NCI-H510A treated with DMSO at 0.1 percent for 48 hours (cell line): ENCODE data around the gene ARAP2.

ENCODE experiments used
- DNase-seq: peaks from one replicate; lab custom pipeline; 2025; lab: John Stamatoyannopoulos, UW

ARAP2 gene

GRCh38 chr4:36215627-36216026 lies 28.7 kb downstream of the ARAP2 start:
- DNase-seq: no peak

GRCh38 chr4:36214735-36215485 lies 29.4 kb downstream of the ARAP2 start:
- DNase-seq: no peak

DNA sequence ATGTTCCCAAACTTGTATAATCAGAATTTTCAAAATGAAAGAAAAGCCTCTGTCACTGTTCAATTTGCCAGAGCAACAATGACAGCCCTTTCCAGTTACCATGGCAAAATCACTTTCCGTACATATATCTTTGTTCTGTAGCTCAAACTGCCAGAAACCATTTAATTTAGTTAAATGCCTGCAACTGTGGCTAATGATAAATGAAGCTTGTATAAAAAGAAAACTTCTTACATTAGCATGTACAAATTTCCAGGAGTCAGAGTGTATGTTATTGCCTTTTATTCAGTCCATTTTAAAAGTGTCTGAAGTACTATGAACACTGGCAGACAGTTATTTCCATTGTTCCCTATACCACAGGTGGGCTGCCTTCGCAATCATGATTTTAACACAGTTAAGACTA lies 30.3 kb downstream of the ARAP2 start:
- DNase-seq: no peak

DNA sequence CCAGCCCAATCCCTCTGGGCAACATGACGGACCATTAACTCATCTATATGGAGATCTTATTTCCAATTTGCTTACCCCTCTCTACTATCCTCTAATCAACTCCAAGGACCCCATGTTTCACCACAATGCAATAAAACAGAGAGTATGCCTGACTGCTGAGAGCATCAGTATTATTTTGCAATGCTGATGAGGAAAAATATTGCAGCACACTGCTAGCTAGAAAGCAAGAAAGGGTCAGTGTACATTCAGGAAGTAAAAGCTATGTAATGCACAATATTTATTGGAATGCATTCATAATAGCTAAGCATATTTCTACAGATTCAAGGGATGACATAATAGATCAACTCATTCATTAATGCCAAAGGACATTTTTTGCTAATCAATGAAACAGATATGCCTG lies 33.2 kb downstream of the ARAP2 start:
- DNase-seq: no peak

DNA sequence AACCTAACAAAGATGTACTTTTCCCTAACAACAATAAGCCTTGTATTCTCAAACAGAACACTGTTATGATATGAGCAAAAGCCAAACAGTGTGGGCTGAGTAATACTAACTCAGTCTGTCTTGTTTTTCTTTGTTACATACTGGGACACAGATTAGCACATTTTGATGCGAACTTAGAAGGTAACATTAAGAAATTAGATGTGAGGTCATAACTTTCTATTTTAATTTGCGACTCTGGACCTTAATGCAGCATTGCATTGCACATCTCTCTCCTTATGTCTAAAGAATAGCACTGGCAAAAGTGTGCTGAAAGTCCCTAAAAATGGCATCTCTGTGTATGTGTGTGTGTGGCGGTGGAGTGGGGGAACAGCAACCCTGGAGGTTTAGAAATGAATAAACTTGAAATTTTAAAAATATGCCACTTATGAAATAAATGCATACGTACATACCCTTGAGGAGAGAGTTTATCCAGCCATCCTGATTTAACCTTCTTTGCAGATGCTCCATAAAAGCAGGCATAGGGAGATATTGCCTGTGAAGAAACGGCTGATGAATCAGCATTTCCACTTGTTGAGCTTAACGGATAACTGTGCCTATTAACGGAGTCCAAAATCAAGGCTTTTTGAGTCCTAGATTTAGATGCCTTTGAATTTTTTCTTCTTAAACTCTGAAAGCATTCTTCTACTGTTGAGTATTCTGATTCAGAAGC lies 34.2 kb downstream of the ARAP2 start:
- no peak for DNase-seq

- DNase-seq: no peak
Observed at GRCh38 chr4:36208893-36209473, 35.3 kb downstream of the ARAP2 start.

- DNase-seq: no peak
Observed at GRCh38 chr4:36207831-36208520, 36.3 kb downstream of the ARAP2 start.

- DNase-seq: no peak
Observed at GRCh38 chr4:36207367-36207766, 36.9 kb downstream of the ARAP2 start.

DNA sequence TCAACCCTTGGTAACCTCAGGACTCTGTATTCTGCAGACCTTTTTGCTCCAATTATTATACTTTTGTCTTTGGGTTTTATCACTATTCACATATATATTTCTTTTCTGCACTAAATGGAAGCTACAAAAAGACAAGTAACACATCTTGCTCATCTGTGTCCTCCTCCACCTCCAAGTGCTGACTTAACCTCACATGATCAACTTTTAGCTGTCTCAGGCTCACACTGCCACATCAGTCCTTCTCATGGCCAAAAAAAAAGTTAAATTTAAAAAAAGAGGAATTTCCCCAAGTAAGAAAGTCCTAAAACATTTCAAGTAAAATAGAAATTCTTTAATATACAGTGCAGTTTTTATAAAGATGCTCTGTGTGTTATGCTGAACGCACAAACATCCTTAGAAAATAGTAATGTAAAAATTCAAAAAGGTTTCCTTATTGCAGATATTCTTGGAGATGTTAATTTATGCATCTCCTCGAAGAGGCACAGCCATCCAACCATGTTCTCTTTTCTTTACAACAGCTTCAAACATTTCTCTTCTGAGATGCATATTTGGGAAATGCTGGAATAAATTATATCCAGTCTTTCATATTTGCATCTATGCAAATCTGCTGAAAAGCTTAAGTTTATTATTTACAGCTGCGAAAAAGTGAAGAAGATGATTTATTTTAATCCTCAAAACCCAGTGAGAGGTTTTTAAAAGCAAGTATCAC lies 37.6 kb downstream of the ARAP2 start:
- no peak for DNase-seq

DNA sequence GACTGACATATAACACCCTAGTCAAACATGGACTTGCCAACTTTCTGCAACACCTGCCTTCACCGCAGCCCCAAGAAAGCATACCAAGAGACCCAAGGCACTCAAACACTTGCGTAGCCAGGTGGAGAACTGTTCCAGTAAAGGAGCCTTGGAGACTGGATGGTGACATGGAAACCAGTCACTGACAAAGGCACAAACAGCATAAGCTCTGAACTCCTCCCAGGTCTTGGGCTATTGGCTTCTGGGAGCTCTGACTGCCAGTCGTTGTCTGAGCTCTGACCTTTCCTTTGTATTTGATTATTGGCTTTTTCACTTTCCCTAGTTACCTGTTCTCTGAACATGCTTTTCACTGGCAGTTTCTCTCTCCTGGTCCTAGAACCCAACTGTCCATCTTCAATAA lies 38.3 kb downstream of the ARAP2 start:
- DNase-seq: no peak

DNA sequence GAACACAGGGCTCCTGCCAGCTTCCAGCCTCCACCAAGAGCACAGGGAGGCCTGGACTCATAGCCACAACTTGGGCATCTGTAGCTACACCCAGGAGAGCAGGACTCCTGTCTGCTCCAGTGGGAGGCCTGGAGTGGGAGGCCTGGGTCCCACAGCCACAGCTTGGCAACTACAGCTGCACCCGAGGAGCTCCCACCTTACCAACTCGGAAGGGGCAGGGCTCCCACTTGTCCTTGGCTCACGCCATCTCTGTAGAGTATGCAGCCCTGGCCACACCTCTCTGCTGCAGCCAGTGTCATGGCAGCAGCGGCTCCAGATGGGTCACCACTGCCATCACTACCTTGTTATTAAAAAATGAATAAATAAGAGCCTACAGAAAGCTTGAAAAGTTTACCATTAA lies 45.5 kb downstream of the ARAP2 start:
- DNase-seq: no peak

DNA sequence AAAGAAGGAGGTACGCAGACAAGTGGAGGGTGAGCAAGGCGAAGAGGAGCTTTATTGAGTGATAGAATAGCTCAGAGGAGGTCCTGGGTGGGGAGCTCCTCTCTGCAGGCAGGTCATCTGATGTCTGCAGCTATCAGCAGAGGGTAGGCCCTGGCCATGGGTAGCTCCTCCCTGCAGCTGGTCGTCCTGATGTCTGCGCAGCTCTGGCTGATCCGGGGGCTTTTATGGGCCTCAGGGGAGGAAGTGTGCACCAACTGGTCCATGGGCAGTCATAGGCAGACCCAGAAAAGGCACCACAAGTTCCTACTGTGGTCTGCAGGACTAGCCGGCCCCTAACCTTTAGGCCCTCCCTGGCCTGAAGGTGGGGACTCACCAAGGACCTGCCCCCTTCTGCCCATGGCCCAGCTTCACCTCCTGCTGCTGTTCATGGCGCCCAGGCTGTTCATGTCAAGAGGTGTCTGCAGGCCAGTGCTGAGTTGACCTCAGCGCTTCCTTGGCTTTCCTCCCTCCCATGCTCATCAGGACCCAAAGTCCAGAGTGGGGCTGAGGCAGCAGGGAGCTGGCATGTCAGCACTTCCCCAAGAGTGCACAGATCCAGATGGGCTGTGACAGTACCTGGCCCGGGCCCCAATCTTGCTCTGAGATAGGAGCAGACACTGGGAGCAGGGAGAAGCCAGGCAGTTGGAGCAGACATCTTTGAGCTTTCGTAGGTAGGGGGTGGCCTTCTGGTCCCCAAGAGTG lies 46.1 kb downstream of the ARAP2 start:
- DNase-seq: no peak

DNA sequence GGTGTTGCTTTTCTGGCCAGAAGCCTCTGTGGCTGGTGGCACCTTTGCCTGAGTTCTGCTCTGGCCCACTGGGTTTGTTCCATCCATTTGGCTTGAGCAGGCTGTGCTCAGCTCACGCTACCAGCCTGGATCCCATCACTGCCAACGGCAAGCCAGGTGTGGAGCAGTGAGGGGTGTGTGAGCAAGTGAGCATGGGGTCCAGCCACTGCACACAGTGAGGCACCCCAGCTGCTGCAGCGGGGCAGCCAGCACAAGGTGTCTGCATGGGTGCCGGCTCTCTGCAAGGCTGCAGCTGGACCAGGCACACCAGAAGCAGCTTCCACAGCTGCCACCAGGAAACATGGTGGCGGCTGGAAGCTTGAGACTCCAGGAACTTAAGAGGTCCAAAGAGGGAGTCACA lies 46.8 kb downstream of the ARAP2 start:
- DNase-seq: no peak

- DNase-seq: no peak
Observed at GRCh38 chr4:36196145-36196913, 48.0 kb downstream of the ARAP2 start.

GRCh38 chr4:36192922-36193321 lies 51.4 kb downstream of the ARAP2 start:
- no peak for DNase-seq

DNA sequence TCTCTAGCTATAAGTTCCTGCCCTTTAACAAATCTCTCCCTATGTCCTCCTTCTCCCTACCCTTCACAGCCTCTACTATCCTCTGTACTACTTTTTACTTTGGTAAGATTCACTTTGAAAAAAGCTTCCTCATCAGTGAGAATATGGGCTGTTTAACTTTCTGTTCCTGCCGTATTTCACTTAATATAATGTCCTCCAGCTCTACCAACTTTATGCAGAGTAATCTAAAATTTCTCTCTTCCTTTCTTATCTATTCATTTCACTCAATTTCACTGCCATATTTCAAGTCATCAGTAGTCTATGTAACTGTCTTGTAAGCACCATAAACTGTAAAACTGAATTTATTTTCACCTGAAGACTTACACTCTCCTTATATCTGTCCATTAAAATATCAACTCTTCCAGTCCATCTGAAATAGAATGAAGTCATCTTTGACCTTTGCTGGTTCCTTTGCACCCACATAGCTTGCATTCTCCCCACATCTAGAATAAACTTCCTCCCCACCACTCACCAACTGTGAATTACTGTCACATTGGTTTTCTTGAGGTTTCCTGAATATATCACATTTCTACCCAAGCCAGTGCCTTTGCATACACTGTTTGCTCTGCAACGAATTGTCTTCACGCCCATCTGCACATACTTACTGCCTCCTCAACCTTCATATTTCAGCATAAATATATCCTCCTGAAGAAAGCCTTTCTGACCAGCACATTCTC lies 54.6 kb downstream of the ARAP2 start:
- DNase-seq: no peak

- DNase-seq: peak; percentile 4
Observed at GRCh38 chr4:36187723-36188333, 56.5 kb downstream of the ARAP2 start.

DNA sequence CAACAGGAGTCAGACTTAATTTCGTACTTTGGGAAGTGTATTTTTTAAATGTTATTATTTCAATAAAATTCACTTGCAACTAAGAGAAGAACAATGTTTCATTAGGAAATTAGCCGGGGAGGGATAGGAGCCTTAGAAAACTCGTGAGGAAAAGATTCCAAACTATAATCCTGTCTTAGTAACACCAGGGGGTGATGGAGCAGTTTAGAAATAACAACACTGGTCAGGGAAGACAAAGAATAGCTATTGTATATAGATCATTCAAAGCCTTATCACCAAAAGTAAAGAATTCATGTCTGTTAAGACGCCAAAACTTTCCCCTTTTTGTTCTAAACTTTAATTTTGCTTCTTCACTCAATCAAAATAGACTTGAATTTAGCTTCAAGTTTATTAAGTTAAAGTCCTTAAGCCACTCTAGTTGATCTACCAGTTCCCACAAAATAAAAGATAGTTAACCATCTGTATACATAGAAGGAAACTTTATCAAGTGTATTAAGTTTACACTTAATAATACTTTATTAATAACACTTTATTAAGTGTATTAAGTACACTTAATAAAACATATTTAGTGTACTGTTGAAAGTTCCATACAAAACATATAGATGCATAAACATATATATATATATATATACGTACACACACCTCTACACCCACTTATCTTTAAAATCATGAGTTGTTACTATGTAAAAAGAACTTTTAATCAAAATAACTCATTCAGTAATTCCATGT lies 60.5 kb downstream of the ARAP2 start:
- DNase-seq: no peak

GRCh38 chr4:36183232-36183631 lies 61.1 kb downstream of the ARAP2 start:
- DNase-seq: no peak
